NCI-H128 (cell line): Measurements from ENCODE around the gene ZP4.

Source experiments
- DNase-seq: peaks from one replicate; lab custom pipeline; 2025; ENCODE audit not compliant: unreplicated experiment; lab: John Stamatoyannopoulos, UW

Gene ZP4, protein sequence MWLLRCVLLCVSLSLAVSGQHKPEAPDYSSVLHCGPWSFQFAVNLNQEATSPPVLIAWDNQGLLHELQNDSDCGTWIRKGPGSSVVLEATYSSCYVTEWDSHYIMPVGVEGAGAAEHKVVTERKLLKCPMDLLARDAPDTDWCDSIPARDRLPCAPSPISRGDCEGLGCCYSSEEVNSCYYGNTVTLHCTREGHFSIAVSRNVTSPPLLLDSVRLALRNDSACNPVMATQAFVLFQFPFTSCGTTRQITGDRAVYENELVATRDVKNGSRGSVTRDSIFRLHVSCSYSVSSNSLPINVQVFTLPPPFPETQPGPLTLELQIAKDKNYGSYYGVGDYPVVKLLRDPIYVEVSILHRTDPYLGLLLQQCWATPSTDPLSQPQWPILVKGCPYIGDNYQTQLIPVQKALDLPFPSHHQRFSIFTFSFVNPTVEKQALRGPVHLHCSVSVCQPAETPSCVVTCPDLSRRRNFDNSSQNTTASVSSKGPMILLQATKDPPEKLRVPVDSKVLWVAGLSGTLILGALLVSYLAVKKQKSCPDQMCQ

DNA sequence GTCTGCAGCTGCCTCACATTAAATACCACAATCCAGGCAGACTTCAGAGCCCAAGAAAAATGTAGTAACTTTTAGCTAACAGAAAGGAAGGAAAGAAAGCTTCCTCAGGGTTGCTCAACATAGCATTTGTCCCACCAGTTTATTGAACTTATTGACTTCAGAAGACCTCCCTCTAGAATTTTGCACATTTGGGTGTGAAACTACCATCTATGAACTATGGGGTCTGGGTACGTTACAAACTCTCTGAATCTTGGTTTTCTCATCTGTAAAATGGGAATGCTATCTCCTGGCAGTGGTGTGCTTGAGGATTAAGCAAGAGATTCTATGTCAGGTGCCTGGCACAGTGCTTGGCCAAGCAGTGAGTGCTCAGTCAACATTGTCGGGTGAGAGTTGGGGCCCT lies at the start of gene ZP4:
Gene ZP4 (minus strand): TSS at position 101 of the 400 bp plus-strand sequence. CDS start 287 bp downstream, outside the sequence.
- no peak for DNase-seq

DNA sequence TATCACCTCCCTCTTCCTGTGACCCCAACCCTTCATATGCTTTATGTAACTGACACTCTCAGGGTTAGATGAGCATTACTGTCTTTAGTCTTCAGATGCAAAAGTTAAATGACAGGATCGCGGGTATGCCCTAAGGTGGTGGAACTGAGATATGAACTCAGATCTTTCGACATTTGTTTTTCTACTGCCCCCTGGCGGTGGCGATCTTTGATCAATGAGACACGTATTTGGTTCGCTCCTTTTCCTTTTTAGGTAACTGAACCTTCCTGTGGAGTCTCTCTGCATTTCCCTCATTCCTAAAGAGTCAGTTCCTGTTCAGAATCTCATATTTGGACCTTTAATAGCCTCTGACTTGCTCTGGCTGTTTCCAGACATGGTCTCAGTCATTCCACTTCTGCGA lies 47.8 kb upstream of the ZP4 start:
- DNase-seq: no peak

GRCh38 chr1:237938068-237938467 lies 47.3 kb upstream of the ZP4 start:
- no peak for DNase-seq

DNA sequence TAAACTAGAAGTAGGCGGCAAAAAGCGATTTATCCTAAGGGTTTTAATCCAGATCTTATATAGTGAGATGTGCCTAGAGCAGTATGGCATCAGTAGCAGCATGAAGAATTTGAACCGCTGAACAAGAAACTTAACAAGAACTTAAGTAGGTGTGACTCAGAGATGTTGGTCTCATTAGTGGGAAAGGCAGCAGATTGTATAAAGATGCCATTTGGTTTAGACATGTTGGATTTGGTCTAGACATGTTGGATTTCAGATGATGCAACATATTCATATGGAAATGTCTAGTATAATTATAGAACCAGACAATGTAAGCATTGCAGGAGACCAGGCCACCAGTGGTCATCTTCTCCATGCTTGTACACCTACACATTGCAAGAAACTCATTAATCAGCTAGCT lies 42.1 kb upstream of the ZP4 start:
- DNase-seq: no peak

DNA sequence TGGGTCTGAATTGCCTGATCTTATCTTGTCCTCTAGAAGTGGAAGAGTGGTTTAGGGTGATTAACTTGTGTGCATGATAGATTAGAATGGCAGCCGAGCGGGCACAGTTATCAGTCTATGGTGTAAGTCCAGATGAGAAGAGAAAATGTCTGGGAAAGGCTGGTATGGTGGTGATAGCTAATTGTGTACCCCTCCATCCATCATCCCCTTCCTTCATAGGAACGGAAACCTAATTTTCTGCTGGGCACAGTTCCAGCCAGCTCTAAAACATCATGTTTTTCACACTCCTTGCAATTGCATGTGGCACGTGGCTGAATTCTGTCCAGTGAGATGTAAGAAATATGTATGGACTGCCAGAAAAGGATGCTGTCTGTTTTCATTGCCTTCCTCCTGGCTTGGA lies 40.9 kb upstream of the ZP4 start:
- DNase-seq: no peak

DNA sequence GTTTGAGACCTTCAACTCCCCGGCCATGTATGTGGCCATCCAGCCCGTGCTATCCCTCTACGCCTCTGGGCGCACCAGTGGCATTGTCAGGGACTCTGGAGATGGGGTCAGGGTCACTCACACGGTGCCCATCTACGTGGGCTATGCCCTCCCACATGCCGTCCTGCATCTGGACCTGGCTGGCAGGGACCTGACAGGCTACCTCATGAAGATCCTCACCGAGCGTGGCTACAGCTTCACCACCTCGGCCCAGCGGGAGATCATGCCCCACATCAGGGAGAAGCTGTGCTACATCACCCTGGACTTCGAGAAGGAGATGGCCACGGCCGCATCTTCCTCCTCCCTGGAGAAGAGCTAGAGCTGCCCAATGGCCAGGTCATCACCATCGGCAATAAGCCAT lies 36.5 kb upstream of the ZP4 start:
- no peak for DNase-seq

DNA sequence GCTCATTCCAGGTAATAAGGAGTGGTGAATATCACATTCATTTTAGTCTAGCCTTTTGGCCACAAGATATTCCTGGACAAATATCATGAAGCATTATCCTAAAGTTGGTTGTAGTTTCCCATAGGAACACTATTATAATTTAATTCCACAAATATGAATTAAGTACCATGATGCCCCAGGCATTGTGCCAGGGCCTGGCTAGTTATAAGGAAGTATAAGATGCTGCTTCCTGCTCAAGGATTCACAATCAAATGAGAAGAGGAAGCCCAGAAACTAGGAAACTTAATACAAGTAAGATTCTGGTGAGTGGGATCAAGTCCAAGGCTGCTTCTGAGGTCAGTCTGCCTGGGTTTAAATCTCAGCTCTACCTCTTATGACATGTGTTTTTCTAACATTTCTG lies 30.6 kb upstream of the ZP4 start:
- no peak for DNase-seq

DNA sequence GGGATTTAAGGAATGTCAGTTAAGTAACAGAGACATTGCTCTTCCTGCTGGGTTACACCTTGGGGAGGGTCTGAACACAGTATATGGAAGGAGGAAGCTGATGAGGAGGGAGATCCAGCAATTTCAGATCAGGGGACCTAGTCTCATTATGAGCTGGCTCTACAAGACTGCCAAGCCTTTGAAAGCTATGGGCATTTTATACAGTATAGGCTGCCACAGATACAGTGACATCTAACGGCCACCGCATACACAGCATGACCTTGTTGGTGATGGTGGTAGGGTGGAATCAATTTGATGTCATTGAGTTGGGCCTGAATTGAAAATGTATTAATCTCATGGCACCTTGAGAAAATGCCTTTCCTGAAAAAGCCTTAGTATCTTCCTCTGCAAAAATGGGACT lies 22.6 kb upstream of the ZP4 start:
- DNase-seq: no peak

GRCh38 chr1:237911911-237912310 lies 21.2 kb upstream of the ZP4 start:
- DNase-seq: no peak

- DNase-seq: no peak
Measured at GRCh38 chr1:237910834-237911233, 20.1 kb upstream of the ZP4 start.

DNA sequence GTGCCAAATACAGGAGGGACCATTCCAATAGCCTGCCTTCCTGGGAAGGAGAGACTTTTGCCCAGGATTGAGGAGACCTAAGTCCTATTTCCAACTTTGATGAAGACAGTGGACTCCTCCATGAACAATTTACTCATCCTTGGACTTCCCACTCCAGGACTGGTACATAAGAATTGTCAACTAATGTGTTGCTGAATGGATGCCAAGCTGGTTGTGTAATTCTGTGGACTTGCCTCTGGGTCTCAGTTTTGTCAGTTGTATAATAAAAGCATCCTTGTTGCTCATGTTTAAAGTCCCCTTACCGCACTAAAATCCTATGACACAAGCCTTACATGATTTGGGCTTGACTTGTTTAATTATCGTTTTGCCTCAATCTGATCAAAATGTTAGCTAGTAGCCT lies 13.2 kb upstream of the ZP4 start:
- DNase-seq: no peak

GRCh38 chr1:237902960-237903743 lies 12.4 kb upstream of the ZP4 start:
- no peak for DNase-seq

- DNase-seq: no peak
Measured at GRCh38 chr1:237901299-237901934, 10.7 kb upstream of the ZP4 start.

GRCh38 chr1:237895630-237896029 lies 4.9 kb upstream of the ZP4 start:
- no peak for DNase-seq

GRCh38 chr1:237894131-237894530 lies 3.4 kb upstream of the ZP4 start:
- DNase-seq: no peak

DNA sequence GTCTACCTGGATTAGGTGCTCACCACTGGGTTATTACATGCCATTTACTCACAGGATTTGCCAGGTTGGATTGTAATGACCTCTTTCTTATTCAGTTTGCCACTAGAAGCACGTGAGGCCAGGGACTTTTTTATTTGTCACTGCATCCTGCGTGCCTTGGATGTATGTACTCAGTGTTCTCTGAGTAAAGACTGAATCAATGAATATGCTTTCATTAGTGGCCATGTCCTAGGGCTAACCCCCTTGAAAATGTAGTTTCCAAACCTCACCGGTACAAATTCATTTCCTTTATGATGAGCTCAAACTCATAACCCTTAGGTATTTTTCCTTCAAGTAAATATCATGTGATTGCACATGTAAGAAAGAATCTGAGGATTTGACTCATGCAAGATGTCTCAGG lies 1.3 kb upstream of the ZP4 start:
- DNase-seq: no peak

DNA sequence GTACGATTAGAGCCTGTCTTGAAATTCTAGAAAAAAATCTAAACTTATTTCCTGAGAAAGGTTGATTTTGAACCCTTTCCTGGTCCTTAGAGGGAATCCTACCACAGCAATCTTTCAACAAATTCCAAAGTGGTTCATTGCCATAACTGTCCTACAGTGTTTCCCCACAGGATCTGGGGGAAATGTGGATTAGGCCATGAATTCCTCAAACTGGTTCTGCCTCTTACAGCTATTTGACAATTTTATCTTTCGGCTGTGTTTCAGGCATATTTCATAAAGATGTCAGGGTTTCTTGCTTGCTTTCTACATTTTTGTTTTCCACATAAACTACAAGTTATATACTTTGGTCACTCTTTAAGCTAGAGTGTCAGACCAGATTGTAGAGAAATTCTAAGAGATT lies 544 bp upstream of the ZP4 start:
- no peak for DNase-seq

GRCh38 chr1:237890416-237890815 lies 306 bp downstream of the ZP4 start:
- no peak for DNase-seq

DNA sequence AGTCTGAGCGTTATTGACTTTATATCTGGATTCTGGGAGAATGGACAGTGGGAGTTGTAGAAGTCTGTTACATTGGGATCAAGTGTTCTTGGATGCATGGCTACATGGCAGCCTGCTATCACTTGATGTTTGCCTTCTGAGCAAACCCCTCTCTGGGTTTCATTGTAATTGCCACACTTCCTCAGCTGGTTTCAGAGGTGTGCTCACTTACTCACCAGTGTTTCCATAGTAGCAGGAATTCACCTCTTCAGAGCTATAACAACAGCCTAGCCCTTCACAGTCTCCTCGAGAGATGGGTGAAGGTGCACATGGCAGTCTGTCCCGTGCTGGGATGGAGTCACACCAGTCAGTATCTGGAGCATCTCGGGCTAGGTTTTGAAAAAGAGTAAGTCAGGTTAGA lies 2.6 kb downstream of the ZP4 start:
- no peak for DNase-seq

GRCh38 chr1:237887542-237887941 lies 3.2 kb downstream of the ZP4 start:
- DNase-seq: no peak

GRCh38 chr1:237884237-237884636 lies 6.5 kb downstream of the ZP4 start:
- no peak for DNase-seq

DNA sequence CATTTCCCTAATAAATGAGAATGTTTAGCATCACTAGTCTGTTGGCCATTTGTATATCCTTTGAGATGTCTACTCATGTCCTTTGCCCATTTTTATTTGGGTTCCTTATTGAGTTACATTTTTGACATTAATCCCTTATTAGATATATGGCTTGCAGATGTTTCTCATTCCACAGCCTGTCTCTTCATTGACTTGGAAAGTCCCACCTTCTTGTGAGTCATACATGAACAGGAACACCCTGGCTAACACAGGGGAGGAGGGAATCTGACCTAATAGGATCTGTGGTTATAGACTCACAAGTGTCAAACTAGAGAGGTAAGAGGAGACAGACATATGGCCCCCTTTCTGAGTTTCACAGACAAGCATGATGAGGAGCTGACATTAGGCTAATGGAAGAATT lies 11.5 kb downstream of the ZP4 start:
- no peak for DNase-seq
